NB4 (cell line): ENCODE measurements around the gene AP3S2.

Experiments used
- MYC ChIP-seq: IDR thresholded peaks from 2 replicates; pipeline ENCODE4 v1.6.1; 2011; ENCODE audit warnings: low read depth, low read length
- POLR2A ChIP-seq: IDR thresholded peaks from 2 replicates; pipeline ENCODE4 v1.6.1; 2011; ENCODE audit warnings: mild to moderate bottlenecking; ENCODE audit not compliant: insufficient read length; ENCODE audit errors: extremely low read depth
- TF ChIP-seq, protein P1 (sequence below): IDR thresholded peaks from one replicate; pipeline ENCODE4 v1.5.1; 2012; ENCODE audit warnings: low read depth, low read length
- TF ChIP-seq, protein P2 (sequence below): IDR thresholded peaks from 2 replicates; pipeline ENCODE4 v1.6.1; 2011; ENCODE audit warnings: low read depth, low read length

- TF ChIP-seq POLR2A (no peak), MYC (no peak)
- TF ChIP-seq, protein P1, sequence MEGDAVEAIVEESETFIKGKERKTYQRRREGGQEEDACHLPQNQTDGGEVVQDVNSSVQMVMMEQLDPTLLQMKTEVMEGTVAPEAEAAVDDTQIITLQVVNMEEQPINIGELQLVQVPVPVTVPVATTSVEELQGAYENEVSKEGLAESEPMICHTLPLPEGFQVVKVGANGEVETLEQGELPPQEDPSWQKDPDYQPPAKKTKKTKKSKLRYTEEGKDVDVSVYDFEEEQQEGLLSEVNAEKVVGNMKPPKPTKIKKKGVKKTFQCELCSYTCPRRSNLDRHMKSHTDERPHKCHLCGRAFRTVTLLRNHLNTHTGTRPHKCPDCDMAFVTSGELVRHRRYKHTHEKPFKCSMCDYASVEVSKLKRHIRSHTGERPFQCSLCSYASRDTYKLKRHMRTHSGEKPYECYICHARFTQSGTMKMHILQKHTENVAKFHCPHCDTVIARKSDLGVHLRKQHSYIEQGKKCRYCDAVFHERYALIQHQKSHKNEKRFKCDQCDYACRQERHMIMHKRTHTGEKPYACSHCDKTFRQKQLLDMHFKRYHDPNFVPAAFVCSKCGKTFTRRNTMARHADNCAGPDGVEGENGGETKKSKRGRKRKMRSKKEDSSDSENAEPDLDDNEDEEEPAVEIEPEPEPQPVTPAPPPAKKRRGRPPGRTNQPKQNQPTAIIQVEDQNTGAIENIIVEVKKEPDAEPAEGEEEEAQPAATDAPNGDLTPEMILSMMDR = no peak
- TF ChIP-seq, protein P2, sequence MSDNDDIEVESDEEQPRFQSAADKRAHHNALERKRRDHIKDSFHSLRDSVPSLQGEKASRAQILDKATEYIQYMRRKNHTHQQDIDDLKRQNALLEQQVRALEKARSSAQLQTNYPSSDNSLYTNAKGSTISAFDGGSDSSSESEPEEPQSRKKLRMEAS = no peak
These were observed 58.6 kb downstream of the AP3S2 start for GRCh38 chr15:89835176-89835564.
